OCI-LY1 (cell line): ENCODE results near the gene MYO10.

ENCODE experiments used
- H2AFZ ChIP-seq: fragments of 200-600 bp; sonication (generic), shearing (Covaris generic); 2 replicates; pipeline ENCODE4 v1.6.0; 2014; ENCODE audit warnings: antibody characterized with exemption, mild to moderate bottlenecking, low read length
- H3F3A ChIP-seq: fragments of 200-600 bp; sonication (generic), shearing (Covaris generic); 2 replicates; pipeline ENCODE4 v1.6.0; 2014; ENCODE audit warnings: mild to moderate bottlenecking, antibody characterized with exemption, low read length, moderate library complexity; ENCODE audit not compliant: insufficient read depth
- H3K27ac ChIP-seq: fragments of 200-600 bp; sonication (generic); 2 replicates; pipeline ENCODE4 v1.5.1; 2014; ENCODE audit warnings: low read length, mixed run types, mild to moderate bottlenecking, low read depth; ENCODE audit not compliant: poor library complexity, severe bottlenecking
- H3K27me3 ChIP-seq: fragments of 200-600 bp; sonication (generic); 2 replicates; pipeline ENCODE4 v1.6.0; 2014; ENCODE audit warnings: antibody characterized with exemption, mild to moderate bottlenecking, low read length, moderate library complexity; ENCODE audit not compliant: insufficient read depth
- H3K36me3 ChIP-seq: fragments of 200-600 bp; sonication (generic); 2 replicates; pipeline ENCODE4 v1.6.1; 2014; ENCODE audit warnings: mild to moderate bottlenecking, antibody characterized with exemption, low read length, moderate library complexity, mixed read lengths; ENCODE audit not compliant: insufficient read depth
- H3K4me1 ChIP-seq: fragments of 200-600 bp; sonication (generic); 2 replicates; pipeline ENCODE4 v1.5.1; 2014; ENCODE audit warnings: mild to moderate bottlenecking, low read length, moderate library complexity; ENCODE audit not compliant: insufficient read depth, severe bottlenecking
- H3K4me2 ChIP-seq: fragments of 200-600 bp; sonication (generic), shearing (Covaris generic); 2 replicates; pipeline ENCODE4 v1.6.1; 2014; ENCODE audit warnings: low read length
- H3K4me3 ChIP-seq: fragments of 200-600 bp; sonication (generic); 2 replicates; pipeline ENCODE4 v1.5.1; 2014; ENCODE audit warnings: low read length, low read depth, mild to moderate bottlenecking, mixed read lengths; ENCODE audit not compliant: poor library complexity, severe bottlenecking
- H3K79me2 ChIP-seq: fragments of 200-600 bp; shearing (Covaris generic); 2 replicates; pipeline ENCODE4 v1.6.1; 2016; ENCODE audit warnings: mixed run types, low read length, mixed read lengths; ENCODE audit not compliant: insufficient read depth
- H3K9ac ChIP-seq: fragments of 200-600 bp; sonication (generic), shearing (Covaris generic); 2 replicates; pipeline ENCODE4 v1.6.1; 2014; ENCODE audit warnings: mild to moderate bottlenecking, low read length, mixed read lengths
- H3K9me2 ChIP-seq: fragments of 200-600 bp; sonication (generic), shearing (Covaris generic); 2 replicates; pipeline ENCODE4 v1.6.1; 2014; ENCODE audit warnings: low read depth, mild to moderate bottlenecking, low read length, mixed read lengths
- H3K9me3 ChIP-seq: fragments of 200-600 bp; shearing (Covaris generic); 2 replicates; pipeline ENCODE4 v1.6.1; 2014; ENCODE audit warnings: low read length, mixed read lengths
- H4K20me1 ChIP-seq: fragments of 200-600 bp; sonication (generic), shearing (Covaris generic); 2 replicates; pipeline ENCODE4 v1.6.0; 2016; ENCODE audit warnings: mild to moderate bottlenecking, low read length; ENCODE audit not compliant: insufficient read depth
- EZH2 ChIP-seq: fragments of 200-600 bp; sonication (generic), shearing (Covaris generic); IDR thresholded peaks from 2 replicates; pipeline ENCODE4 v1.8.0; 2017; ENCODE audit warnings: borderline replicate concordance, mixed run types, mild to moderate bottlenecking, antibody characterized with exemption, low read length, moderate library complexity, mixed read lengths
- TF ChIP-seq, protein P1 (sequence below): fragments of 200-600 bp; sonication (generic), shearing (Covaris generic); IDR thresholded peaks from 2 replicates; pipeline ENCODE4 v1.5.1; 2017; ENCODE audit warnings: mild to moderate bottlenecking, antibody characterized with exemption, low read length, moderate library complexity, mixed read lengths

Gene MYO10

DNA sequence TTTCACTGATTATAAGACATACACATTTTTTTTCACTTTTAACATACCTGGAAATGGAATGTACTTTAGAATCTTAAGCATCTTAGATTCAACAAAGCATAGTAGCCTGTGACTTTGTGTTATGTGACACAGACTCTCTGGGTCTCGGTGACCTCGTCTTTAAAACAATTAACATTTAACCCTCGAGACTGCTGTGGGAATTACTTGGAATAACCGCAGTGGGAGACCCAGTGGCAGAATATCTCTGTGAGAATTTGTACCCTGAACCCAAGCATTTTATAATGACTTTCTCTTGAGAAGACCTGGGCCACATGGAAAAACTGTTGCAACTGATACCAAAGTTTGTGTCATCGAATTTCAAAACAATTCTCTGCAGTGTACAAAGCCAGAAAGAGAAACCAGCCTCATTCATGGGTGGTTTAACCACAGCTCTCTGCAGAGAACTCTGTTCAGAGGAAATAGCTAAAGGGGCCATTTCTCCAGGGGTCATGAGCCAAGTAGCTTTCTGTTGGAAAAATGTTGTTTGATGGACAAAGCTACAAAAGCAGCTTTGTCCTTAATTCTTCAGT, 309.3 kb downstream of the MYO10 start:
- no peaks in the 10 kb centered on the region for H3K9me2 ChIP-seq
- H3K4me1 ChIP-seq: no peaks in the 10 kb centered on the region
- no peak overlapping the region for H3K27ac ChIP-seq
- H2AFZ ChIP-seq: no peak overlapping the region
- no peak overlapping the region for H3K4me2 ChIP-seq
- no peaks in the 10 kb centered on the region for H3K27me3 ChIP-seq
- no peak overlapping the region for H3K9ac ChIP-seq
- TF ChIP-seq, protein P1, sequence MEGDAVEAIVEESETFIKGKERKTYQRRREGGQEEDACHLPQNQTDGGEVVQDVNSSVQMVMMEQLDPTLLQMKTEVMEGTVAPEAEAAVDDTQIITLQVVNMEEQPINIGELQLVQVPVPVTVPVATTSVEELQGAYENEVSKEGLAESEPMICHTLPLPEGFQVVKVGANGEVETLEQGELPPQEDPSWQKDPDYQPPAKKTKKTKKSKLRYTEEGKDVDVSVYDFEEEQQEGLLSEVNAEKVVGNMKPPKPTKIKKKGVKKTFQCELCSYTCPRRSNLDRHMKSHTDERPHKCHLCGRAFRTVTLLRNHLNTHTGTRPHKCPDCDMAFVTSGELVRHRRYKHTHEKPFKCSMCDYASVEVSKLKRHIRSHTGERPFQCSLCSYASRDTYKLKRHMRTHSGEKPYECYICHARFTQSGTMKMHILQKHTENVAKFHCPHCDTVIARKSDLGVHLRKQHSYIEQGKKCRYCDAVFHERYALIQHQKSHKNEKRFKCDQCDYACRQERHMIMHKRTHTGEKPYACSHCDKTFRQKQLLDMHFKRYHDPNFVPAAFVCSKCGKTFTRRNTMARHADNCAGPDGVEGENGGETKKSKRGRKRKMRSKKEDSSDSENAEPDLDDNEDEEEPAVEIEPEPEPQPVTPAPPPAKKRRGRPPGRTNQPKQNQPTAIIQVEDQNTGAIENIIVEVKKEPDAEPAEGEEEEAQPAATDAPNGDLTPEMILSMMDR: no peak
- TF ChIP-seq EZH2: no peak
- no peaks in the 10 kb centered on the region for H3K36me3 ChIP-seq
- no peaks in the 10 kb centered on the region for H4K20me1 ChIP-seq
- no peak overlapping the region for H3K4me3 ChIP-seq
- no peaks in the 10 kb centered on the region for H3K79me2 ChIP-seq
- no peaks in the 10 kb centered on the region for H3F3A ChIP-seq
- no peaks in the 10 kb centered on the region for H3K9me3 ChIP-seq

DNA sequence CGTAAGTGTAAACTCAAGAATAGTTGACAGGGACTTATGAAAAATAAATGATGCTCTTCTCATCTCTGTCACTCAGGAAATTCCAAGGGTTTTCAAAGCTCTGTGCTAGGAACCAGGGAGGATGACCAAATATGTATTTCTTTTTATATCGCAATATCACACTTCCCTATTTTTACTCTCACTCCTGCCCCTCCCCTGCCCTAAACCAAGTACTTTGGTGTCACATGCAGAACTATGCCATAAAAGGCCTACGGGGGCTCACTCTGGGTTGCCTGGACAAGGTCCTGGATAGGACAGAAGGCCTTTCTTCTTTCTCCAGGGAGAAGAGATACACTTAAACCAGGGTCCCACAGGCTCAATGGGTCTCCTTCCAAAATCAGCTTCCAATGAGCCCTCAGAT, 311.0 kb downstream of the MYO10 start:
- no peaks in the 10 kb centered on the region for H3K4me1 ChIP-seq
- no peaks in the 10 kb centered on the region for H3K36me3 ChIP-seq
- no peak overlapping the region for H3K4me3 ChIP-seq
- no peaks in the 10 kb centered on the region for H3K27me3 ChIP-seq
- H3K27ac ChIP-seq: no peak overlapping the region
- H3K9me2 ChIP-seq: no peaks in the 10 kb centered on the region
- H2AFZ ChIP-seq: no peak overlapping the region
- no peak for TF ChIP-seq EZH2
- TF ChIP-seq, protein P1: no peak
- H3F3A ChIP-seq: no peaks in the 10 kb centered on the region
- no peak overlapping the region for H3K4me2 ChIP-seq
- H3K9ac ChIP-seq: no peak overlapping the region
- H3K9me3 ChIP-seq: no peaks in the 10 kb centered on the region
- no peaks in the 10 kb centered on the region for H4K20me1 ChIP-seq
- H3K79me2 ChIP-seq: no peaks in the 10 kb centered on the region

DNA sequence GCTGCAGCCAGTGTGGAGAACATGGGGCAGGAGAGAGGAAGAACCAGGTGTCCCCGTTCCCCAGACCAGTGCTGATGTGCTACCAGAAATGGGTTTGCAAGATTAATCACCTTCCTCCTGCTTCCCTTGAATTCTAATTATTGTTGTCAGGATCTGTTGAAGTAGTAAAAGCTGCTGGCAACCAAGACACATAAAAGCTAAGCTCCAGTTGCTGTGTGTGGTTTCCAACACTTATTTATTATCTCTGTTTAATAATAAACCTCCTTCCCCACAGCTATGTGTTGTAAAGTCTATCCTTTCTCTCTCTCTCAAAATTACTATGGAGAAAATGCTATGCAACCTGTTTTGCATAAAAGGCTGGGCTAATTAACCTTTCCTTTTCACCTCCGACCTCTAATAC, 317.0 kb downstream of the MYO10 start:
- H2AFZ ChIP-seq: no peak overlapping the region
- no peak for TF ChIP-seq EZH2
- TF ChIP-seq, protein P1: no peak
- no peaks in the 10 kb centered on the region for H3K9me2 ChIP-seq

More for the DNA sequence above, 317.0 kb downstream of the MYO10 start:
- Histone ChIP-seq H3K4me1 (peaks cover 5% of the 10 kb centered on the region), H3K79me2 (no peaks in the 10 kb centered on the region), H3K36me3 (no peaks in the 10 kb centered on the region), H3K9me3 (no peaks in the 10 kb centered on the region), H3K4me2 (no peak overlapping the region), H3K4me3 (no peak overlapping the region), H3K27ac (no peak overlapping the region), H3K27me3 (no peaks in the 10 kb centered on the region), H4K20me1 (no peaks in the 10 kb centered on the region), H3F3A (no peaks in the 10 kb centered on the region), H3K9ac (no peak overlapping the region)
